Measurements from ENCODE around the gene RAPH1.

RAPH1 gene, protein sequence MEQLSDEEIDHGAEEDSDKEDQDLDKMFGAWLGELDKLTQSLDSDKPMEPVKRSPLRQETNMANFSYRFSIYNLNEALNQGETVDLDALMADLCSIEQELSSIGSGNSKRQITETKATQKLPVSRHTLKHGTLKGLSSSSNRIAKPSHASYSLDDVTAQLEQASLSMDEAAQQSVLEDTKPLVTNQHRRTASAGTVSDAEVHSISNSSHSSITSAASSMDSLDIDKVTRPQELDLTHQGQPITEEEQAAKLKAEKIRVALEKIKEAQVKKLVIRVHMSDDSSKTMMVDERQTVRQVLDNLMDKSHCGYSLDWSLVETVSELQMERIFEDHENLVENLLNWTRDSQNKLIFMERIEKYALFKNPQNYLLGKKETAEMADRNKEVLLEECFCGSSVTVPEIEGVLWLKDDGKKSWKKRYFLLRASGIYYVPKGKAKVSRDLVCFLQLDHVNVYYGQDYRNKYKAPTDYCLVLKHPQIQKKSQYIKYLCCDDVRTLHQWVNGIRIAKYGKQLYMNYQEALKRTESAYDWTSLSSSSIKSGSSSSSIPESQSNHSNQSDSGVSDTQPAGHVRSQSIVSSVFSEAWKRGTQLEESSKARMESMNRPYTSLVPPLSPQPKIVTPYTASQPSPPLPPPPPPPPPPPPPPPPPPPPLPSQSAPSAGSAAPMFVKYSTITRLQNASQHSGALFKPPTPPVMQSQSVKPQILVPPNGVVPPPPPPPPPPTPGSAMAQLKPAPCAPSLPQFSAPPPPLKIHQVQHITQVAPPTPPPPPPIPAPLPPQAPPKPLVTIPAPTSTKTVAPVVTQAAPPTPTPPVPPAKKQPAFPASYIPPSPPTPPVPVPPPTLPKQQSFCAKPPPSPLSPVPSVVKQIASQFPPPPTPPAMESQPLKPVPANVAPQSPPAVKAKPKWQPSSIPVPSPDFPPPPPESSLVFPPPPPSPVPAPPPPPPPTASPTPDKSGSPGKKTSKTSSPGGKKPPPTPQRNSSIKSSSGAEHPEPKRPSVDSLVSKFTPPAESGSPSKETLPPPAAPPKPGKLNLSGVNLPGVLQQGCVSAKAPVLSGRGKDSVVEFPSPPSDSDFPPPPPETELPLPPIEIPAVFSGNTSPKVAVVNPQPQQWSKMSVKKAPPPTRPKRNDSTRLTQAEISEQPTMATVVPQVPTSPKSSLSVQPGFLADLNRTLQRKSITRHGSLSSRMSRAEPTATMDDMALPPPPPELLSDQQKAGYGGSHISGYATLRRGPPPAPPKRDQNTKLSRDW

GRCh38 chr2:203535078-203535783 is at the start of gene RAPH1:
RAPH1 (minus strand) TSS chr2:203535301; CDS start chr2:203495353, 39,948 bp downstream.
- peak; percentile 88 for DNase-seq (ENCODE audit: low read depth, low spot score)
- peak within 1 kb of the TSS; percentile 95 for H3K4me3 ChIP-seq (ENCODE audit: low read depth, low read length)
- no peak for TF ChIP-seq CTCF (IDR thresholded peaks at IDR 0.05; ENCODE audit: low read depth, low read length)
- in situ Hi-C loops (cut with HindIII; ENCODE audit: low sequenced_read_pairs): no loop called here

GRCh38 chr2:203584784-203585183 is 49.7 kb upstream of the RAPH1 start:
- DNase-seq (ENCODE audit: low read depth, low spot score): no peak
- TF ChIP-seq CTCF (IDR thresholded peaks at IDR 0.05; ENCODE audit: low read depth, low read length): no peak
- no peak overlapping the region for H3K4me3 ChIP-seq (ENCODE audit: low read depth, low read length)
- in situ Hi-C loops (cut with HindIII; ENCODE audit: low sequenced_read_pairs): no loop called here

DNA sequence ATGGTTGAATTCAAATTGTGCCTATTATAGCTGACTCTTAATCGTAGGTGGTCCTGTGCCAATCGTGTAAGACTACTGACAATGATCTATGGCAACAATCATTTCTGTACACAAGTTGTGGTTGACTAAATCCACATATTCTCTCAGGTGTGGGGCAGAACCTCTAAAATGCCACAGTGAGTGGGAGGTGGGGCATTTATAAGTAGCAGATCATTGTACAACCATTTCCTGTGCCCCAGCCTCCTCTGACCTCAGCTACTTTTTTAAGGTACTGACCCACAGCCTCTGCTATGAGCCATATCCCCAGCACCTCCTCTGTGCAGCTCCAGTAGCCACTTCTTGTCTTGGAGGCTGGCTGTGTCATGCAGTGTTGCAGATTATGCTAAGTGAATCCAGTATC is 48.6 kb upstream of the RAPH1 start:
- peak; percentile 59 for DNase-seq (ENCODE audit: low read depth, low spot score)
- in situ Hi-C loops (cut with HindIII; ENCODE audit: low sequenced_read_pairs): no loop called here
- no peak for TF ChIP-seq CTCF (IDR thresholded peaks at IDR 0.05; ENCODE audit: low read depth, low read length)
- H3K4me3 ChIP-seq (ENCODE audit: low read depth, low read length): no peak overlapping the region

DNA sequence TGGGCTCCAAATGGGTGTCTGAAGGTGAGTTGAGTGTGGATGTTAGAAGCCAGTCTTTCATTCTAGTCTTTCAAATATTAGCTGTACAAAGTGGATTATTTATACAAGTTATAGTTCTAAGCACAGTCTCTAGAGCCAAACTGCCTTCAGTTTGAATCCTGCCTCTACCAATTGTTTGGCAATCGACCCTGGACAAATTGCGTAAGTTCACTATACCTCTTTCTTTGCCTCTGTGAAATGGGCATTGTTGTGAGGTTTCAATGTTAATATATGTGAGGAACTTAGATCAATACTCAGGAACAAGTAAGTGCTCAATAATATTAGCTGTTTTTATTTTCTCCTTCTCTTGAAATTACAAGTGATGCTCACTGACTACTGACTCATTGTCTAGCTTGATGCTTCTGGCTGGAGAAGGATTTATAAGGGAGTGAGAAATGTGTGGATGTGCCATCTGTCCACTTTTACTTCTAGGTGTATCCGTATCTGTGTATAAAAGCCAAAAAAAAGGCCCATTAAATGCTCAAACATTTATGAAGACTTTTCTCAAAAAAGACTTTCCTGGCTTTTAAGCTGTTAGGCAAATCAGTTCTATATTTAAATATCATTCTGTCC is 48.1 kb upstream of the RAPH1 start:
- H3K4me3 ChIP-seq (ENCODE audit: low read depth, low read length): no peak overlapping the region
- in situ Hi-C loops (cut with HindIII; ENCODE audit: low sequenced_read_pairs): no loop called here
- TF ChIP-seq CTCF (IDR thresholded peaks at IDR 0.05; ENCODE audit: low read depth, low read length): no peak
- DNase-seq (ENCODE audit: low read depth, low spot score): no peak

DNA sequence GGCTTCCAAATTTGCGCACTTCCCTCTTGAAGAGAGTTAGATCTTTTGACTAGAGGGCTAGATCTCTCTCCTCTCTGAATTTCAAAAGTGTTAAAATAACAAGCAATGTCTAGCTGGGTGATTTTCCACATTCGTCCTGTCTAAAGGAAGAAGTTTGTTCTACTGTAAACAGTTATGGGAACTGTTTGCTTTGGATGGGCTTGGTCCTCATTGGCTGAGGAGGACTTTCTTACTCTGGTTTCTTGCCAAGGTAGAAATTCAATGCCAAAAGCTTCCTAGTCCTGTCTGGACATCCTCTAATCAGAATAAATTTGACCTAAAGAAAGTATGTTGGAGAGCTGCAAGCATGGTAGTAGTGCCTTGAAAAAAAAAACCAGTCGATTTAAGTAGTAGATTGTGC is 47.4 kb upstream of the RAPH1 start:
- in situ Hi-C loops (cut with HindIII; ENCODE audit: low sequenced_read_pairs): no loop called here
- no peak overlapping the region for H3K4me3 ChIP-seq (ENCODE audit: low read depth, low read length)
- TF ChIP-seq CTCF (IDR thresholded peaks at IDR 0.05; ENCODE audit: low read depth, low read length): no peak
- peak; percentile 66 for DNase-seq (ENCODE audit: low read depth, low spot score)
